OCI-LY7 (cell line): ENCODE measurements around the gene SIVA1. TPM values are rescaled to one million over a fixed set of nuclear protein-coding genes. Genes with fewer than 3 reads are reported as not detected.

Experiments used
- BruUV-seq: library from RNA; stranded (reverse); fragments of 400-500 nt; replicated peaks from 2 replicates; lab custom pipeline; 2021; lab: Mats Ljungman, UMichigan
- CTCF ChIA-PET: fragments of 300-600 bp; sonication (Branson Sonifier 250); formaldehyde crosslinking; loops from one replicate; lab custom pipeline; 2022; ENCODE audit warnings: antibody characterized with exemption; ENCODE audit not compliant: unreplicated experiment; lab: Charles Lee
- POLR2A ChIA-PET: fragments of 300-600 bp; sonication (Branson Sonifier 250); formaldehyde crosslinking; loops from one replicate; lab custom pipeline; 2022; ENCODE audit warnings: antibody characterized with exemption; lab: Charles Lee
- DNase-seq: peaks from one replicate; pipeline ENCODE4 v3.0.0-alpha.2; 2015; ENCODE audit warnings: low spot score
- H2AFZ ChIP-seq: fragments of 200-600 bp; sonication (generic), shearing (Covaris generic); 2 replicates; pipeline ENCODE4 v1.6.1; 2014; ENCODE audit warnings: mild to moderate bottlenecking, antibody characterized with exemption, low read length, moderate library complexity
- H3K27ac ChIP-seq: fragments of 200-600 bp; sonication (generic); 2 replicates; pipeline ENCODE4 v1.5.1; 2014; ENCODE audit warnings: mixed run types, low read depth, mild to moderate bottlenecking, moderate library complexity, low read length, inconsistent platforms; ENCODE audit not compliant: poor library complexity, severe bottlenecking
- H3K36me3 ChIP-seq: fragments of 200-600 bp; sonication (generic); 2 replicates; pipeline ENCODE4 v1.6.1; 2014; ENCODE audit warnings: mild to moderate bottlenecking, antibody characterized with exemption, low read length, moderate library complexity, mixed read lengths; ENCODE audit not compliant: insufficient read depth
- H3K4me1 ChIP-seq: fragments of 200-600 bp; sonication (generic); 2 replicates; pipeline ENCODE4 v1.5.1; 2014; ENCODE audit warnings: mild to moderate bottlenecking, low read length; ENCODE audit not compliant: insufficient read depth, poor library complexity, severe bottlenecking
- H3K4me2 ChIP-seq: fragments of 200-600 bp; sonication (generic); 2 replicates; pipeline ENCODE4 v1.6.1; 2014; ENCODE audit warnings: mild to moderate bottlenecking, low read length
- H3K4me3 ChIP-seq: fragments of 200-600 bp; sonication (generic); 2 replicates; pipeline ENCODE4 v1.5.1; 2014; ENCODE audit warnings: mild to moderate bottlenecking, low read depth, low read length; ENCODE audit not compliant: poor library complexity, severe bottlenecking
- H3K79me2 ChIP-seq: fragments of 200-600 bp; sonication (generic); 2 replicates; pipeline ENCODE4 v1.6.1; 2016; ENCODE audit warnings: low read depth, mild to moderate bottlenecking, low read length, moderate library complexity, mixed read lengths; ENCODE audit not compliant: insufficient read depth
- H3K9me2 ChIP-seq: fragments of 200-600 bp; sonication (generic); 2 replicates; pipeline ENCODE4 v1.6.1; 2016; ENCODE audit warnings: mild to moderate bottlenecking, low read length, mixed read lengths; ENCODE audit not compliant: insufficient read depth
- H3K9me3 ChIP-seq: fragments of 200-600 bp; sonication (generic); 2 replicates; pipeline ENCODE4 v1.6.1; 2014; ENCODE audit warnings: mild to moderate bottlenecking, mixed run types, low read length, mixed read lengths
- H4K20me1 ChIP-seq: fragments of 200-600 bp; sonication (generic); 2 replicates; pipeline ENCODE4 v1.6.1; 2014; ENCODE audit warnings: mild to moderate bottlenecking, antibody characterized with exemption, low read length, moderate library complexity, mixed read lengths; ENCODE audit not compliant: insufficient read depth
- EZH2phosphoT487 ChIP-seq: fragments of 200-600 bp; sonication (generic); IDR thresholded peaks from 2 replicates; pipeline ENCODE4 v1.6.1; 2018; ENCODE audit warnings: low read depth, borderline replicate concordance, mild to moderate bottlenecking, mixed run types, antibody characterized with exemption, low read length, moderate library complexity, mixed read lengths
- intact Hi-C: fragments of 100-400 bp; cut with micrococcal nuclease; formaldehyde crosslinking; loops from one replicate; pipeline ENCODE4 v1.10.0; 2022; ENCODE audit not compliant: unreplicated experiment
- total RNA-seq, 2 experiments: library from RNA; depleted of rRNA in 1 of 2; stranded (reverse); fragments of >200 nt in 1 of 2; shearing (Covaris generic) in 1 of 2; gene quantifications; 2 replicates each; pipeline ENCODE4 v1.2.3, GENCODE V29; 2014 to 2022
- TF ChIP-seq, protein P1 (sequence below): fragments of 200-600 bp; sonication (generic); conservative IDR thresholded peaks from 2 replicates; pipeline ENCODE4 v1.5.1; 2014; ENCODE audit warnings: mild to moderate bottlenecking, antibody characterized with exemption, low read length, moderate library complexity, mixed read lengths

SIVA1 gene
- total RNA-seq, 2 experiments from 2014 or later = 111 to 244 TPM

DNA sequence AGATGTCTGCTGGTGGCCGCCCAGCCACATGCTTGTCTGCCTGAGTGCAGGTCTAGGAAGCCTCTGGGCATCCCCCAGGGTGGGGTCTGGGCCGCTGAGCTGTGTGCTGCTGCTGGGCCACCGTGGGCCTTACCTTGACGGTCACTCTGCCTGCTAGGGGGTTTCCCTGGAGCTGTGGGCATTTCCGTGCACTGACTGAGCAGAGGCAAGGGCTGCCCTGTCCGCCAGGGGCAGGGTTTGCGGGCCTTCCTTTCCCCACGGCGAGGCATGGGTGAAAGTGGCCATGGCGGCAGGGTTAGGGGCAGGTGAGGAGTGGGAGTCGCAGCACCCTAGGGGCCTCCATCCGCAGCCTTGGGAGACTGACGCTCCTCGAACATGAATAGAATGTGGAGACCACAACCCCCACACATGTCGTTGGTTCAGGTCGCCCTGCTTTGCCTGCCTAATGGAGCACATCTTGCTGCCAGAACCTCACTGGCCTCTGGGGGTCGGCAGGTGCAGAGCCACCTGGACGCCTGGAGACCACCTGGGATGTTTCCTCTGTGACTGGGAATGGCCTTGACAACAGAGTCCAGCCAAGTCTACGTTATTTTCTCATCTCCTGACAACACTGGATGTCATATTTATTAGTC, 50.4 kb downstream of the SIVA1 start:
- Histone ChIP-seq H3K9me3 (no peaks in the 10 kb centered on the region), H4K20me1 (no peaks in the 10 kb centered on the region), H3K4me1 (peaks cover 22% of the 10 kb centered on the region), H3K4me3 (no peak overlapping the region), H3K4me2 (peak overlapping the region; percentile 10; the same call in 1 of the 2 replicates), H3K27ac (no peak overlapping the region), H3K79me2 (no peaks in the 10 kb centered on the region), H3K36me3 (no peaks in the 10 kb centered on the region), H2AFZ (no peak overlapping the region), H3K9me2 (no peaks in the 10 kb centered on the region)
- no TSS peak for BruUV-seq
- peak; percentile 24 for DNase-seq
- TF ChIP-seq, protein P1, sequence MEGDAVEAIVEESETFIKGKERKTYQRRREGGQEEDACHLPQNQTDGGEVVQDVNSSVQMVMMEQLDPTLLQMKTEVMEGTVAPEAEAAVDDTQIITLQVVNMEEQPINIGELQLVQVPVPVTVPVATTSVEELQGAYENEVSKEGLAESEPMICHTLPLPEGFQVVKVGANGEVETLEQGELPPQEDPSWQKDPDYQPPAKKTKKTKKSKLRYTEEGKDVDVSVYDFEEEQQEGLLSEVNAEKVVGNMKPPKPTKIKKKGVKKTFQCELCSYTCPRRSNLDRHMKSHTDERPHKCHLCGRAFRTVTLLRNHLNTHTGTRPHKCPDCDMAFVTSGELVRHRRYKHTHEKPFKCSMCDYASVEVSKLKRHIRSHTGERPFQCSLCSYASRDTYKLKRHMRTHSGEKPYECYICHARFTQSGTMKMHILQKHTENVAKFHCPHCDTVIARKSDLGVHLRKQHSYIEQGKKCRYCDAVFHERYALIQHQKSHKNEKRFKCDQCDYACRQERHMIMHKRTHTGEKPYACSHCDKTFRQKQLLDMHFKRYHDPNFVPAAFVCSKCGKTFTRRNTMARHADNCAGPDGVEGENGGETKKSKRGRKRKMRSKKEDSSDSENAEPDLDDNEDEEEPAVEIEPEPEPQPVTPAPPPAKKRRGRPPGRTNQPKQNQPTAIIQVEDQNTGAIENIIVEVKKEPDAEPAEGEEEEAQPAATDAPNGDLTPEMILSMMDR = no peak
- no peak for TF ChIP-seq EZH2phosphoT487
- CTCF ChIA-PET = no interaction called here
- intact Hi-C loops = no loop called here
- POLR2A ChIA-PET = no interaction called here

GRCh38 chr14:104803912-104804410, 51.0 kb downstream of the SIVA1 start:
- no peaks in the 10 kb centered on the region for H3K9me2 ChIP-seq
- no TSS peak for BruUV-seq
- no peaks in the 10 kb centered on the region for H3K79me2 ChIP-seq
- H3K36me3 ChIP-seq = no peaks in the 10 kb centered on the region
- no peak for DNase-seq
- ChIA-PET POLR2A (interaction anchor here (0.9 kb wide), 1 partner anchor 55 kb away, joined by 5 read pairs; no protein-coding TSS in a partner anchor), CTCF (no interaction called here)
- H3K4me2 ChIP-seq = peak overlapping the region; percentile 23; the same call in 1 of the 2 replicates
- TF ChIP-seq, protein P1 = no peak
- no peak for TF ChIP-seq EZH2phosphoT487
- intact Hi-C loops = no loop called here
- H4K20me1 ChIP-seq = no peaks in the 10 kb centered on the region
- H3K9me3 ChIP-seq = no peaks in the 10 kb centered on the region
- no peak overlapping the region for H3K27ac ChIP-seq
- peaks cover 22% of the 10 kb centered on the region for H3K4me1 ChIP-seq
- no peak overlapping the region for H3K4me3 ChIP-seq
- no peak overlapping the region for H2AFZ ChIP-seq
